HG02938 (cell line): Measurements from ENCODE around the gene CDH2.

ENCODE experiments used
- ATAC-seq: cut with Tn5 transposase; IDR thresholded peaks from one replicate; pipeline ENCODE4 v1.9.1; 2021; ENCODE audit warnings: mild to moderate bottlenecking, moderate library complexity; ENCODE audit not compliant: unreplicated experiment

Gene CDH2

DNA sequence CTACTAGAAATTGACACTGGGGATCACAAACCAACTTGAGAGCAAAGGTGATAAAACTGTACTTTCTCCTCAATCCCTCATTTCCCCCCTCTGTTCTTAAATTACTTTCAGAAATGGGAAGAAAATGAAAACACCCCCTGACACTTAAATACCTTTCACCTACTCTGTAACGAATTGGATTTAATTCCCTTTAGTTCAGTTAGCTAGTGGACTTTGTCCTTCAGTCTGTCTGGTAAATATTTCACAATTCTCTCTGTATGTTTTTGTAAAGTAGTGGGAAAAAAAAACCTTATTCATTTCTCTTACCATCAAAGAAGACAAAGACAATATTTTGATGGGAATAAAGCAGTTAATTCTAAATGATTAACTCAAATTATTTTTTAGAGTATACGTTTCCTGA is 85.7 kb downstream of the CDH2 start:
- no peak for ATAC-seq

GRCh38 chr18:28088477-28088876 is 88.5 kb downstream of the CDH2 start:
- ATAC-seq = no peak

GRCh38 chr18:28086670-28087552 is 90.0 kb downstream of the CDH2 start:
- ATAC-seq = no peak

- no peak for ATAC-seq
These were observed 95.4 kb downstream of the CDH2 start for GRCh38 chr18:28081516-28081915.

- no peak for ATAC-seq
These were observed 96.0 kb downstream of the CDH2 start for GRCh38 chr18:28080876-28081300.

GRCh38 chr18:28079883-28080282 is 97.0 kb downstream of the CDH2 start:
- no peak for ATAC-seq

DNA sequence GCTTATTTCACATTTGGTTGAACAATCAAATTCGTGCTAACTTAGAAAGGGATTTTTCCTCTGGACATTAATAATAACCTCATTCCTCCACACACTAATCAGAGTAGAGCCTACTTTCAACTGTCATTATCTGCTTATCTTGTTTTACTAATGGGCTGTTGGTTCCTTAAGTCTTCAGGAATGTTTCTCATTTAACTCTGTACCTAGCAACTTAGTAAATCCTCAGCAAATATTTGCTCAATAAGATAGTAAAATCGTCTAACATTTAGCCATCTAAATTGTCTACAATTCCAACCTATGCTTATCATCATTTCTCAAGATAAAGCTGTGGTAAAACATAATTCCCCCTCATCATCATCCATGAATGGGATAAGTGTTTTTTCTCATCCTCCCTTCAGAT is 98.1 kb downstream of the CDH2 start:
- ATAC-seq = no peak

DNA sequence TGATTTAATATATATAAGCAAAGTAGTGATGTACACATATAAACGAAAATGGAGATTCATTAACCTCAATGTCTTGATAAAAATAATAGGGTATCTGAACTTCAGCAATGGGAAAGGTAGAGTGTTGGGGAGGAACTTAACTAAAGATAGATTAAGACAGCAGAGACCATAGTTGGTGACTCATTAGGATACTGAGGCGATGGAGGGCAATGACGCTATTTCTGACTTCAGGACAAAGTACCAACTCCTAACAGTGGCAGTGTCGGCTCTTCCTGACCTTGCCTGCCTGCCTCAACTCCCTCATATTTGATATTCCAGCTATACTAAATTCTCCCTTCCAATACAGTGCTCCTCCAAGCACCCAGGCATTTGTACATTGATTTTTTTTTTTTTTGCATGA is 98.6 kb downstream of the CDH2 start:
- ATAC-seq = no peak

- no peak for ATAC-seq
These were observed 101.4 kb downstream of the CDH2 start for GRCh38 chr18:28075501-28075900.

GRCh38 chr18:28074076-28074475 is 102.9 kb downstream of the CDH2 start:
- no peak for ATAC-seq

DNA sequence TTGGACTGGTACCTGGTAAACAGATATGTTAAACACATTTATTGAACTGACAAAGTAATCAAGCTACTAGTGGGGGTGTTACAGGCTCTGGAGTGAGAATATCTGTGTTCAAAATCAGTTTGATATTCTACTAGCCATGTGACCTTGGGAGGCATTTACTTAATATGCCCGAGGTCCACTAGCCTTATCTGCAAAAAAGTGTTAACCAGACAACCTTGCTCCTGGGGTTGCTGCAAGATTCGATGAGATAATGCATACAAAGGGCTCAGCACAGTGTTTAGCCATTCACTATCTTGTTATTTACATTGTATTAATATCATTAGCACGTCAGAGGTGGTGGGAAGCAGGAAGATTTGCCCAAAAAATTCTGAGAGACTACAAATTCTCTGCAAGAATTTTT is 103.3 kb downstream of the CDH2 start:
- ATAC-seq = no peak

- no peak for ATAC-seq
These were observed 105.7 kb downstream of the CDH2 start for GRCh38 chr18:28071199-28071598.

GRCh38 chr18:28068207-28068606 is 108.7 kb downstream of the CDH2 start:
- no peak for ATAC-seq

GRCh38 chr18:28067346-28067745 is 109.6 kb downstream of the CDH2 start:
- no peak for ATAC-seq

DNA sequence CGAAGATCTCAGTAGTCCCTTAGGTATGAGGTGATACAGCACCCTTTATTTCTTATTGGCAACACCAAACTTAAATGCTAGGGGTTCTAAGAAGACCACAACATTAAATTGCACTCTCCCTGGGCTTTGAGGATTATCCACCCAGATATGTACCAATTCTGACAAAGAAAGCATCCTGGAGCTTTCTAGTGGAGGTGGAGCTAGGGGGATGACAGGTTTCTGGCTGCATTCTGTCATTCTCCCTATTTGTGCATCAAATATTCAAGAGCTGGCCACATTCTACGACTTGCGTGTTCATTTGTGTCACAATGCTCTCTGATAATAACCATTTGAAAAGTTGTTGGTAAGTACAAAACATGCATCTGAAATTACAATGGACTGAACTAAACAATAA is 111.1 kb downstream of the CDH2 start:
- ATAC-seq = no peak

DNA sequence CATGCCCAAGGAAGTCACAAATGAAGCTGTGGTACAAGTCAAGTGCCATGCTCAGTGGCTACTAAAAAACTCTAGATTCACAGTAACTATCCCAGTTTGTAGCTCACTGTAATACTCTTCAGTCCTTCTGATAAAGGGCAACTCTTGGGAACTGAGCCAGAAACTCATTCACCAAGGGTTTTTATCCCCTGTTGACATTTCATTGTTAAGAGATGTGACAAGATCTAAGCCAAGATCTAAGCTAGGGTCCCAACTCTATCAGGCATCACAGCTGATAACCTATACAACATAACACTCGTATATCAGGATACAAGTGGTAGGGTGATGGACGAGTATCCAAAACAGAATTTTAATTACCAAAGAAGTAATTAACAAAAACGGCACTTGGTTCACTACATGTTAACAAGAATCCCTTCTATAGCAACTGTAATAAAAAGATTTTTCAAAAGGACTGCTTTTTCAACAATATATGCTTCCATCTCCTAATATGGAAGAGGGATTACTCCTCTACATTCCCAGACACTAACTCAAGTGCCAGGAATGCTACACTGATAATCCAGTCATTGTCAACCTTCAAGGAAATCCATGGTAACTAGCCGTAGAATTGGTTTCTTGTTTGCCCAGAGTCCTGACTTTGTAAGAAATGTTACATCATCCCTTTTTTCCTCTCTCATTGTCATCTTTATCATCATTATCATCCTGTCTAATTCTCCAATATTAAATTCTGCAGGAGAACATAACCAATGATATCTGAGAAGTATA is 111.7 kb downstream of the CDH2 start:
- ATAC-seq = no peak

- ATAC-seq = no peak
These were observed 113.0 kb downstream of the CDH2 start for GRCh38 chr18:28063926-28064325.

GRCh38 chr18:28063271-28063761 is 113.6 kb downstream of the CDH2 start:
- no peak for ATAC-seq

- ATAC-seq = no peak
These were observed 114.5 kb downstream of the CDH2 start for GRCh38 chr18:28062443-28062842.

DNA sequence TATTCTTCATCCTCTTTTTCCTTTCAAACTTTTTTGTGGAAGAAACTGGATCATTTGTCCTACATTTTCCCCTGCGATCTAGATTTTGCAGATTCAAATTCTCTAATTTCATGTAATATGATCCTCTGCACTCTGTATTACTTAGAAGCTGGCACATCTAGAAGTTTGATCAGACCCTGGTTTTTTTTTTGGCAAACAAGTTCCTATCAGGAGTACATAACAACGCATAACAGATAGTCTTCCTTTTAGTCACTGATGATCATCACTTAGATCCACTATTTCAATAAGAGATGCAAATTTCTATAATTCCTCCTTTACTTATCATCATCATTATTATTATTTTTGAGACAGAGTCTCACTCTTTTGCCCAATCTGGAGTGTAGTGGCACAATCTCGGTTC is 117.1 kb downstream of the CDH2 start:
- ATAC-seq = no peak

DNA sequence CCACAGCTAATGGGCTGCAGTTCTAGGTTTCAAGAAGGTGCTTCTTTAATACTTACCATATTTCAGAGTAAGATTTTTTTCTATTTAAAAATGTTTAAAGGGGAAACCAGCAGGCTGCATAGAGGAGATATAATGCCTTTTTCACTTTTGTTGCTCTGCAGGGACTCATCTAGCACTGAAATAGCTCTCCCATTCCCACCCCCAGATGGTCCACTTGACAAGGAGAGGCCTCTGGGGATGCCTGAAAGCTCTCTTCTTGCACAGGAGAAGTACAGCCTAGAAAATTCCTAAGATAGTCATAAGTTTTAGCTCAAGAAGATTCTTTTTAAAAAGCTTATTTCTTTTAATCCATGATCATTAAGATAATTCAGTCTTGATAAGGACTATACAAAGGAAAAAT is 126.4 kb downstream of the CDH2 start:
- no peak for ATAC-seq

GRCh38 chr18:28048612-28049011 is 128.3 kb downstream of the CDH2 start:
- ATAC-seq = no peak
